Measurements from ENCODE around the gene PSAPL1. TPM values are rescaled to one million over a fixed set of nuclear protein-coding genes. Genes with fewer than 3 reads are reported as not detected.

Gene PSAPL1
- polyA plus RNA-seq, 1 of the 3 experiments (the other 2 are of a cell fraction) = 0.03 TPM

DNA sequence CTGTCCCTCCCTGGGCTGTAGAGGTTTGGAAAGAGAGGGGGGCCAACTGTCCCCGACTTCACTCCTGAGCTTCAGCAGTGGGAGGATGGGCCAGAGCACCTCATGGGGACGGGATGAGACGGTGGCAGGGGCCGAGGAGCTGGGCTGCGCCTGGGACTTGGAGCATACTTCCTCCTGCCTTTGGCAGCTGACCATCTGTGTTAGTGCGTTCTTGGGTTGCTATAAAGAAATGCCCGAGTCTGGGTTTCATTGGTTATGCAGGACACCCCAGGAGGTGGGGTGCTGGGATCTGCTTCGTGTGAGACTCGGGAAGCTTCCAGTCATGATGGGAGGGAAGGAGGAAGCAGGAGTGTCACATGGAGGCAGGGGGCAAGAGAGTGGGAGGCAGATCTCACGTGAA lies 7.4 kb downstream of the PSAPL1 start:
- Histone ChIP-seq H3K4me2 (no peak overlapping the region), H3K27ac (ENCODE audit: low read depth in 2 of 2, low read length in 1 of 2) (no peak overlapping the region), H3K27me3 (ENCODE audit: insufficient read depth) (no peaks in the 10 kb centered on the region), H3K36me3 (replicated peaks in 1 of 2; ENCODE audit: control insufficient read depth in 1 of 2, insufficient read depth in 2 of 2, low read length in 1 of 2) (no peaks in the 10 kb centered on the region), H3K4me3 (ENCODE audit: low read depth in 2 of 2, low read length in 1 of 2) (no peak overlapping the region), H3K9me3 (no peaks in the 10 kb centered on the region), H3F3A (replicated peaks; ENCODE audit: insufficient read depth) (no peaks in the 10 kb centered on the region), H4K20me1 (ENCODE audit: insufficient read depth) (no peaks in the 10 kb centered on the region), H2AFZ (ENCODE audit: low read depth) (no peak overlapping the region), H3K4me1 (ENCODE audit: control insufficient read depth in 1 of 2, insufficient read depth in 2 of 2, low read depth in 1 of 2, low read length in 1 of 2) (no peaks in the 10 kb centered on the region; a peak in 1 of 4 replicates), H3K9me2 (no peaks in the 10 kb centered on the region), H3K9ac (no peak overlapping the region), H3K79me2 (ENCODE audit: insufficient read depth) (no peaks in the 10 kb centered on the region)
- WGBS (ENCODE audit: low lambda C conversion rate) = 73% methylated on average over 10 of the region's 10 CpGs
- POLR2A ChIA-PET = no interaction called here
- DNase-seq = no peak
- CTCF ChIA-PET = no interaction called here
- TF ChIP-seq FOXJ3 (CRISPR knock-in tag; IDR thresholded peaks at IDR 0.05) = no peak
- TF ChIP-seq SIN3A (IDR thresholded peaks at IDR 0.05; ENCODE audit: borderline replicate concordance, low read depth, low read length) = no peak
- no peak for TF ChIP-seq GABPA (IDR thresholded peaks at IDR 0.05; ENCODE audit: low read depth)
- no peak for TF ChIP-seq TCF12 (IDR thresholded peaks at IDR 0.05)
- no peak for TF ChIP-seq EP300 (IDR thresholded peaks at IDR 0.05; ENCODE audit: borderline replicate concordance in 1 of 2, low read depth in 1 of 2, low read length in 1 of 2)
- no peak for TF ChIP-seq ELF1 (IDR thresholded peaks at IDR 0.05)
- no peak for TF ChIP-seq RFX5 (IDR thresholded peaks at IDR 0.05; ENCODE audit: low read length)
- TF ChIP-seq, protein P1, sequence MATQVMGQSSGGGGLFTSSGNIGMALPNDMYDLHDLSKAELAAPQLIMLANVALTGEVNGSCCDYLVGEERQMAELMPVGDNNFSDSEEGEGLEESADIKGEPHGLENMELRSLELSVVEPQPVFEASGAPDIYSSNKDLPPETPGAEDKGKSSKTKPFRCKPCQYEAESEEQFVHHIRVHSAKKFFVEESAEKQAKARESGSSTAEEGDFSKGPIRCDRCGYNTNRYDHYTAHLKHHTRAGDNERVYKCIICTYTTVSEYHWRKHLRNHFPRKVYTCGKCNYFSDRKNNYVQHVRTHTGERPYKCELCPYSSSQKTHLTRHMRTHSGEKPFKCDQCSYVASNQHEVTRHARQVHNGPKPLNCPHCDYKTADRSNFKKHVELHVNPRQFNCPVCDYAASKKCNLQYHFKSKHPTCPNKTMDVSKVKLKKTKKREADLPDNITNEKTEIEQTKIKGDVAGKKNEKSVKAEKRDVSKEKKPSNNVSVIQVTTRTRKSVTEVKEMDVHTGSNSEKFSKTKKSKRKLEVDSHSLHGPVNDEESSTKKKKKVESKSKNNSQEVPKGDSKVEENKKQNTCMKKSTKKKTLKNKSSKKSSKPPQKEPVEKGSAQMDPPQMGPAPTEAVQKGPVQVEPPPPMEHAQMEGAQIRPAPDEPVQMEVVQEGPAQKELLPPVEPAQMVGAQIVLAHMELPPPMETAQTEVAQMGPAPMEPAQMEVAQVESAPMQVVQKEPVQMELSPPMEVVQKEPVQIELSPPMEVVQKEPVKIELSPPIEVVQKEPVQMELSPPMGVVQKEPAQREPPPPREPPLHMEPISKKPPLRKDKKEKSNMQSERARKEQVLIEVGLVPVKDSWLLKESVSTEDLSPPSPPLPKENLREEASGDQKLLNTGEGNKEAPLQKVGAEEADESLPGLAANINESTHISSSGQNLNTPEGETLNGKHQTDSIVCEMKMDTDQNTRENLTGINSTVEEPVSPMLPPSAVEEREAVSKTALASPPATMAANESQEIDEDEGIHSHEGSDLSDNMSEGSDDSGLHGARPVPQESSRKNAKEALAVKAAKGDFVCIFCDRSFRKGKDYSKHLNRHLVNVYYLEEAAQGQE (IDR thresholded peaks at IDR 0.05; ENCODE audit: low read depth, low read length) = no peak

DNA sequence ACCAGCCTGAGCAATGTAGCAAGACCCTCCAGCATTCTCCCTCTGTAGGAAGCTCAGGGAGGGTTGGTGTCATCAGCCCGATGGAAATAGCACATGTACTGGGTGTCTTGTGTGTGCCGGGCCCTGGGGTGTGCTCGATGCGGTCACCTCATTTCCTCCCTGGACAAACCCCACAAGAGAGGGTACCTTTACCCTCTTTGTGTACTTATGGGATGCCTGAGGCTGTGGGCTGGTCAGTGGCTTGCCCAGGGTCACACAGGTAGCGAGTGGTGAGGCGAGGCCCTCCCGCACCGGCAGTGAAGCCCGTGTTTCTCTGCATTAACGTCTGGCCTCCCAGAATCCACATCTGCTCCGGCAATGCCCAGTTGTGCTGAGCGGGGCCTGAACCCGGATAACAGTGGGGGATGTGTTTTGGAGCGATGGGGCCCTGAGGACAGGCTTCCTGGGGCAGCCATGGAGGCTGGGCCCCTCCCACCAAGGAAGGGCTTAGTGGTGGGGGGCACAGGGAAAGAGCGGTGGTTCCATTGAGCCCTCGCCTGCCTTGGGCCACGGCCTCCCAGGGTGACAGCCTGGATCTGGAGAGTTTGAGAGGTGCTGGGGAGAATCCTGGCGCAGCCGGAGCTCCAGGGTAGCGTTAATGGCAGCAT lies 8.1 kb downstream of the PSAPL1 start:
- Histone ChIP-seq H3F3A (replicated peaks; ENCODE audit: insufficient read depth) (no peaks in the 10 kb centered on the region), H4K20me1 (ENCODE audit: insufficient read depth) (no peaks in the 10 kb centered on the region), H3K9me2 (no peaks in the 10 kb centered on the region), H3K4me2 (no peak overlapping the region), H3K27me3 (ENCODE audit: insufficient read depth) (no peaks in the 10 kb centered on the region), H3K27ac (ENCODE audit: low read depth in 2 of 2, low read length in 1 of 2) (no peak overlapping the region), H3K4me1 (ENCODE audit: control insufficient read depth in 1 of 2, insufficient read depth in 2 of 2, low read depth in 1 of 2, low read length in 1 of 2) (no peaks in the 10 kb centered on the region; a peak in 1 of 4 replicates), H3K4me3 (ENCODE audit: low read depth in 2 of 2, low read length in 1 of 2) (no peak overlapping the region), H3K36me3 (replicated peaks in 1 of 2; ENCODE audit: control insufficient read depth in 1 of 2, insufficient read depth in 2 of 2, low read length in 1 of 2) (no peaks in the 10 kb centered on the region), H3K79me2 (ENCODE audit: insufficient read depth) (no peaks in the 10 kb centered on the region), H3K9me3 (no peaks in the 10 kb centered on the region), H2AFZ (ENCODE audit: low read depth) (no peak overlapping the region), H3K9ac (no peak overlapping the region)
- TF ChIP-seq, protein P1 (IDR thresholded peaks at IDR 0.05; ENCODE audit: low read depth, low read length) = no peak
- TF ChIP-seq TAF1 (IDR thresholded peaks at IDR 0.05; ENCODE audit: borderline replicate concordance, low read depth, low read length) (no peak), RAD21 (IDR thresholded peaks at IDR 0.05; ENCODE audit: low read length) (no peak), GATA2 (CRISPR knock-in tag; IDR thresholded peaks at IDR 0.05) (no peak), RXRA (IDR thresholded peaks at IDR 0.05; ENCODE audit: borderline replicate concordance, low read depth) (no peak), FOXJ3 (CRISPR knock-in tag; IDR thresholded peaks at IDR 0.05) (no peak), MXI1 (IDR thresholded peaks at IDR 0.05; ENCODE audit: low read depth, low read length) (no peak), TEAD4 (IDR thresholded peaks at IDR 0.05; ENCODE audit: borderline replicate concordance, insufficient read depth) (no peak)
- TF ChIP-seq, protein P2, sequence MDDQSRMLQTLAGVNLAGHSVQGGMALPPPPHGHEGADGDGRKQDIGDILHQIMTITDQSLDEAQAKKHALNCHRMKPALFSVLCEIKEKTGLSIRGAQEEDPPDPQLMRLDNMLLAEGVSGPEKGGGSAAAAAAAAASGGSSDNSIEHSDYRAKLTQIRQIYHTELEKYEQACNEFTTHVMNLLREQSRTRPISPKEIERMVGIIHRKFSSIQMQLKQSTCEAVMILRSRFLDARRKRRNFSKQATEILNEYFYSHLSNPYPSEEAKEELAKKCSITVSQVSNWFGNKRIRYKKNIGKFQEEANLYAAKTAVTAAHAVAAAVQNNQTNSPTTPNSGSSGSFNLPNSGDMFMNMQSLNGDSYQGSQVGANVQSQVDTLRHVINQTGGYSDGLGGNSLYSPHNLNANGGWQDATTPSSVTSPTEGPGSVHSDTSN (IDR thresholded peaks at IDR 0.05) = no peak
- TF ChIP-seq, protein P3, sequence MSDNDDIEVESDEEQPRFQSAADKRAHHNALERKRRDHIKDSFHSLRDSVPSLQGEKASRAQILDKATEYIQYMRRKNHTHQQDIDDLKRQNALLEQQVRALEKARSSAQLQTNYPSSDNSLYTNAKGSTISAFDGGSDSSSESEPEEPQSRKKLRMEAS (IDR thresholded peaks at IDR 0.05; ENCODE audit: low read depth) = no peak
- CTCF ChIA-PET = no interaction called here
- DNase-seq = peak; percentile 7
- WGBS (ENCODE audit: low lambda C conversion rate) = 82% methylated on average over 20 of the region's 20 CpGs
- POLR2A ChIA-PET = no interaction called here
